SK-N-MC (cell line): ENCODE data around the gene HMGN3.

Source experiments
- EZH2 ChIP-seq: fragments of 200-600 bp; sonication (generic); IDR thresholded peaks from one replicate; pipeline ENCODE4 v1.6.1; 2017; ENCODE audit warnings: antibody characterized with exemption
- POLR2AphosphoS5 ChIP-seq: IDR thresholded peaks from 2 replicates; pipeline ENCODE4 v1.6.1; 2012; ENCODE audit warnings: mild to moderate bottlenecking, low read depth, low read length, borderline replicate concordance

GRCh38 chr6:79170959-79171358 lies 63.5 kb downstream of the HMGN3 start:
- TF ChIP-seq EZH2 = no peak
- no peak for TF ChIP-seq POLR2AphosphoS5
